Stomach (tissue), 4 donors: ENCODE results near the gene NR1I3.

ENCODE experiments used
- CTCF ChIP-seq, 7 experiments: fragments of 450-650 bp in 4 of 7; fragments of 200-600 bp in 3 of 7; sonication (generic) in 3 of 7; IDR thresholded peaks; one replicate each; pipeline ENCODE4 v1.5.1; 2016 to 2019; ENCODE audit warnings: antibody characterized with exemption in 7 of 7, control low read depth in 2 of 7, mild to moderate bottlenecking in 1 of 7
- POLR2A ChIP-seq, 4 donors: fragments of 450-650 bp; IDR thresholded peaks; one replicate each; pipeline ENCODE4 v1.6.1; 2016; ENCODE audit warnings: antibody characterized with exemption in 4 of 4, control low read depth in 2 of 4, mild to moderate bottlenecking in 1 of 4, moderate library complexity in 1 of 4

GRCh38 chr1:161199506-161200139 is 38.4 kb downstream of the NR1I3 start:
- TF ChIP-seq CTCF (IDR thresholded peaks at IDR 0.05) (no peak), POLR2A (IDR thresholded peaks at IDR 0.05) (no peak)
